ENCODE data around the gene BUB1.
"Not testable (repeated sequence)": the region's sequence is repeated elsewhere in the genome, so short reads cannot be mapped to it uniquely, and the experiment has no call there.

The BUB1 gene

DNA sequence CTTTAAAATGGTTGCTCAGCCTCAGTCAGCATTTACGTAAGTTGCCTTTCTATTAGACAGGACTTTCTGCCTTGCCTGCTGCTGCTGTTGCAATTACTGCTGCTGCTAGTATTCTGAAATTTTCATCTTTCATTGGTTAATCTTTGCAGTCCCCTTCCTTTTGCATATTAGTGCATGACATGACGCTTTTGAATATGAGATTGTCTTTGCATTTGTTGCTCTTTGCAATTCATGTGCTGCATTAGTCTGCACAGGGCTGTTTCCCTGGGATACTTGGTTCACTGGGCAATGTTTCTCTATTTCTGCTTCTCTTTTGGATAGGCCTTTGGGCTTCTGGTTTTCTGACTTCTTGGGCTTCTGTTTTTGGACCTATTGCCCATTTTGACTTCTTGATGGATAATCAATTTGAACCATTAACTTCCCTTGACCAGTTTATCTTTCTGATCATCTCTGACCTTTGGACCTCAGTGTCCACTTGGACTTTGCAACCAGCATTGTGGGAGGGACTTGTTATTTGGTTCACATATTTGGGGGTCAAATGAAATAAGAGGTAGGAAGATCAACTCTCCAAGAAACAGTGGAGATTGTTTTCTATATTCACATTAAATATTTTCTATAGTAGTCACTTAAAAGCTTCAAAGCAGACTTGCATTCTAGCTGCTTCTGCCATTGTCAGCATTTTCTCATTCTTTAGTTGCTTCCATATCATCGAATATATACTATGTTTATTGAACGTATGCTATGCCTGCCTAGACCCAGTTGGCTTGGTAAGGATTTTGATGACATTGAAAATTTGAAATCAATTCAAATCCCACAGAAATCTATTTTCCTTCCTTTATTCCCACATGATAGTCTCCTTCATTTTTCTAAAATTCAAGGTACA, 12.5 kb upstream of the BUB1 start:
- DNase-seq, result no peak

DNA sequence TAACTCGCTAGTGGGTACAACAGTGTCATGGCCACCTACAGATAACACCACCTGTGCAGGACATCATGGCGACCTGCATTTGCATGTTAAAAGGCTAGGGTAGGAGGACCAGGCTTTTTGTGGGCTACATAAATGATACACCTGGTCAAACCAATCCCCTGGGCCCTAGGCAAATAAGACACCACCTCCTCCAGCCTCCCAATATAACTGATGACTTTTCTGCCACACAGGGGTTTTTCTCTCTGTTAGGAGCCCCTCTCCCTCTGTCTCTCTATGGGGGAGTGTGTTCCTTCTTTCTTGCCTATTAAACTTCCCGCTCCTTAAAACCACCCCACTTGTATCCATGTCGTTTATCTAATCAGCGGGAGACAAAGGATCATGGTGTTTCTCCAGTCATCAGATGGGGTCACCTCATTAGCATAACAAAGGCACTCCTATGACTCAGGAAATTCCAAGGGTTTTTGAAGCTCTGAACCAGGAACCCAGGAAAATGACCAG, 10.8 kb upstream of the BUB1 start:
- DNase-seq, result no peak

DNA sequence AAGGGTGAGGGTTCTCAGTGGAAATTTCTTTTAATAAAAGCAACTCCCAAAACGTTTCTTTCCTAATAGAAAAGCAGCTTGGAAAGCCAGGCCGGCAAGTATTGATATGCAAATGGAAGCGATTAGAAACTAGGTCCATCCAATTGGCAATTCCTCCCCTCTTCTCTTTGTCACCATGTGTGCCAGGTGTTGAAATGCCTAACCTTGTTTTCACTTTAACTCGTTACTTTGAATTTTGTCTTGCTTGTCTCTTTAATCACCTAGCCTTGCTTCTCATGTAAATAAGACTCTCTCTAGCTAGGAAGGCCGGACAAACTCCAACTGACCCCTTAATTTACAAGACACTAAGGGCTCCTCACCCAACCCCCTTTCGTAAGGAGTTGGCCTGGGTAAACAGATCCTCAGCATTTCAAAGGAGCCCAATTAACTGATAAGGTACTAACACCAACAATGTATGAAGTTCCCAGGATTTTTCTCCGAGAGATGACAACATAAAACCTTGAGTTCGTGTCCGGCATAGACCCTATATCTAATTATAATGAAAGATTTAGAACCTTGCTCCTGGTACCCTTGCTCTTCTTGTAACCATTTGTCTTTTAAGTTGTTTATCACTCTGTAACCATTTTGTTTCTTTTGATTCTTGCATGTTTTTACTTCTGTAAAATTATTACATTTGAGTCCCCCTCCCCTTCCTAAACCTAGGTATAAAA, 10.1 kb upstream of the BUB1 start:
- DNase-seq, result not testable (repeated sequence)

DNA sequence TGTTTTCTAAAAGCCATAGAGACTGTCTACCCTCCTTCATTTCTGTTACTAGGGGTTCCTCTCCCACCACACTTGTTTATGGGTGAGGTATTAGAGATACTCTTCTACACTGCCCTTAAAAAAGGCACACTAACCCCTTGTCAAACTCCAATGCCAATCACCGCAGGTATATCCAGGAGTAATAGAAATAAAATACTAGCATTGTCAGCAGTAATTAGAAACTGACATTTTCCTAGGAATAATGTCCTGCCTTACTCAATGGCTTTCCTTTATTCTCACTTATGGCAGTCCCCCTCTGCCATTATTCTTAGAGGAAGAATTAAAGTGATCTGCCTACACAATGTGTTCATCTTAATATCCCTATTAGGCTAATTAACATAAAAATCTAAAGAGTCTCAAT, 5.0 kb upstream of the BUB1 start:
- DNase-seq, result no peak

DNA sequence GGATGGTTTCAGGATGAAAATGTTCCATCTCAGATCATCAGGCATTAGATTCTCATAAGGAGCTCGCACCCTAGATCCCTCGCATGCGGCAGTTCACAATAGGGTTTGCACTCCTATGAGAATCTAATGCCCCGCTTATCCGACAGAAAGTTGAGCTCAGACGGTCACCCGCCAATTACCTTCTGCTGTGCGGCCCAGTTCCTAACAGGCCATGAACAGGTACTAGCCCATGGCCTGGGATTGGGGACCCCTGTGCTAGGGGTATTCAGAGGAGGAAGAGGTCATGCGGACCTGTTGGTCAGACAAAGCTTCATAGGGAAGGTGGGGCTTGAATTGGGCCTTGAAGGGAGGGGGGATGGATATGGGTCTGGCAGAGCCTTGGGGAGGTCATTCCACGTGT, 4.4 kb upstream of the BUB1 start:
- no peak for DNase-seq

DNA sequence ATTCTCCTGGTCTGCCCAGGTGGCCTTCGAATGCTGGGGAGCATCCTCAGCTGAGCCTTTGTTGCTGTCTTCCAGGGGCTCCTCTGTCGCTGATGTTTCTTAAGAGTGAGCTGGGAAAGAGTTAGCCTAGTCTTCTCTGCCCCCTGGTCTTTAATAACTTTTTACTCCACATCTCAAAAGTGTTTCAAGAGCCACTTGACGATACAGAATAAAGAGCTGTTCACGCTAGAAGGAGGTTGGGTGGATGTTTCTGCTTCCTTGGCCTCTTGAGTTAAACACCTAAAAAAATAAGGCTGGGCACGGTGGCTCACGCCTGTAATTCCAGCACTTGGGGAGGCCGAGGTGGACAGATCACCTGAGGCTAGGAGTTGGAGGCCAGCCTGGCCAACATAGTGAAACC, 2.8 kb upstream of the BUB1 start:
- no peak for DNase-seq

DNA sequence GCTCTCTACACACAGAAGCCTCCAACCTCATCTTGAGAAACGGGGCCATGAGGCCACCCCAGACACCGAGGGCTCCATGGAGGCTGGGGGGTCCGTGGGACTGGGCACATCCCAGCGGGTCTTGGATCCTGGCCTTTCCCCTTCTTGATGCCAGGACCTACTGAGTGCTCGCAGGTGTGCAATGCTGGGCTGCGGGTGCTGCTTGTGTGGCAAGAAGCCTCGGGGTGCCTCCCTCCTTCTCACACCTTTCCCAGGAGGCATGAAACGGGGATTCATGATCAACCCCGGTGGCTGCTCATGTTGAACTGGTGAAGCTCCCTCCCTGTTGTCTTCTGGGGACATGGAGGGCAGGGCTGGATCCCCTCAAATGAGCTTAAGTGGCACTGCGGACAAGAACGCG, 2.0 kb upstream of the BUB1 start:
- DNase-seq, result no peak

DNA sequence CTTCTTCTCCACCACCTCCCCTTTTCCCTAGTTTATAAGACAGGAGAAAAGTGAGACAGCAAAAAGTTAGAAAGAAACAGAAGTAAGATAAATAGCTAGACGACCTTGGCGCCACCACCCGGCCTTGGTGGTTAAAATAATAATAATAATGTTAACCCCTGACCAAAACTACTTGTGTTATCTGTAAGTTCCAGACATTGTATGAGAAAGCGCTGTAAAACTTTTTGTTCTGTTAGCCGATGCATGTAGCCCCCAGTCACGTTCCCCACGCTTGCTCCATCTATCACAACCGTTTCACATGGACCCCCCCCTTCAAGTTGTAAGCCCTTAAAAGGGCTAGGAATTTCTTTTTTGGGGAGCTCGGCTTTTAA, 1.5 kb upstream of the BUB1 start:
- peak; percentile 89 for DNase-seq

DNA sequence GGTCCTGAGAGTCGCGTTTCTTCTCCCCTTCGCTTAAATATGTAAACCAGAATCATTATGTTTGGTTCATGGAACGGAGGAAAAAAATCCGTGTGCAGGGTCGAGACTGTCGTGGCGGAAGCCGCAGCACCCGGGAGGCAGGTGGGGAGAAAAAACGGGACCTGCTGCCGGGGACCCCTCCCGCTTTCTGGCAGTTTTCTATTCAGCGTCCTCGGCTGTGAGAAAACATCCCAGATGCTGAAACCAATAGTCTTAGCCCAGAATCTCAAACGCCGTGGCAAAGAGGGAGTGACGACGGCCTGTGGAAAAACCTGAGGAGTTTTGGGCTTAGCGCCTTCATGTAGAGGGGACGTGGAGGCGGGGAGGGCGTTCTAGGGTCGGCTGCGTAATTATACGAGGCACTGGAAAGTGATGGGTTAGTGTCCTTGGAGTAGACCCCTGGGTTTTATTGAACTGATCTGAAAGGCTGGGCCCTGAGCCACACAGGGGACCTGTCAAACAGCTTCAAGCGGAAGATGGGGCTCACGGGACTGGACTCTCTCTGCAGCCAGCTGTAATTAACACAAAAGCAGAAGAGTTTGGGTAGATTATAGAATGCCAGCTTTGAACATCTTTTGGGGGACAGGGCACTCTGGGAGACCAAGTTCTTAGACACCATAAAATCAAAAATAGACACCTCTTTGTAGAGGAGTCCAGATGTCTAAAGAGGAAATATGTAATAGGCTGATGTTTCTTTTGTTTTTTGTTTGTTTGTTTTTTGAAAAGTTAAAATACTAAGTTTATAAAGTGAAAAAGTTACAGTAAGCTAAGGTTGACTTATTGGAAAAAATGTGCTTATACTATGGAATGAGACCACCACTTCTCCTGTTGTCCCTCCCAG, 834 bp upstream of the BUB1 start:
- DNase-seq, result peak; percentile 77

DNA sequence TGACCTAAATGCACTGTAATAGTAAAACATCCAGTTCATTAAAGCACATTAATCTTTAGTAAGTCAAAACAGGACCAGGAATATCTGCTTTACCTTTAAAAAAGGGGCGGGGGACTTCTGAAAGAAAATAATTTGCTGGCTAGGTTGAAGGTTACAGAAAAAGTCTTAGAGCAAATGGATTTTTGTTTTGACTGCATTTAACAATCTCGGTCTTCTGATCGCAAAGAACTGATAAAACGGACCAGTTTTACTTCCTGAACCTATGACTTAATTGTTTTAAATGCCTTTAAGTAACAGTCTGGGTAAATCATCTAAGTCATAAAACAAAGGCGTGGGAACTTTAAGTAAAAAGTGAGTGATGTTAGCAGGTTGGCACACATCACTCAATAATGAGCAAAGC, 783 bp downstream of the BUB1 start:
- peak; percentile 41 for DNase-seq

DNA sequence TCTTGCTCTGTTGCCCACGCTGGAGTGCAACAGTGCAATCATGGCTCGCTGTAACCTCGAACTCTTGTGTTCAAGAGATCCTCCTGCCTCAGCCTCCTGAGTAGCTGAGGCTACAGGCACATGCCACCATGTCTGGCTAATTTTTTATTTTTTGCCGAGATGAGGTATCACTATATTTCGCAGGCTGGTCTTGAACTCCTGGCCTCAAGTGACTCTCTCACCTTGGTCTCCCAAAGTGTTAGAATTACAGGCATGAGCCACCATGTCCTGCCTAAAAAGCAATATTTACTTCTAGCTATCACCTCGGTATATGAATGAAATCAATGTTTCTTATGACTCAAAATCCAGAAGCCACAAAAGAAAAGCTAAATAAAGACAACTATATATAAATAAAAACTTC, 2.2 kb downstream of the BUB1 start:
- no peak for DNase-seq

DNA sequence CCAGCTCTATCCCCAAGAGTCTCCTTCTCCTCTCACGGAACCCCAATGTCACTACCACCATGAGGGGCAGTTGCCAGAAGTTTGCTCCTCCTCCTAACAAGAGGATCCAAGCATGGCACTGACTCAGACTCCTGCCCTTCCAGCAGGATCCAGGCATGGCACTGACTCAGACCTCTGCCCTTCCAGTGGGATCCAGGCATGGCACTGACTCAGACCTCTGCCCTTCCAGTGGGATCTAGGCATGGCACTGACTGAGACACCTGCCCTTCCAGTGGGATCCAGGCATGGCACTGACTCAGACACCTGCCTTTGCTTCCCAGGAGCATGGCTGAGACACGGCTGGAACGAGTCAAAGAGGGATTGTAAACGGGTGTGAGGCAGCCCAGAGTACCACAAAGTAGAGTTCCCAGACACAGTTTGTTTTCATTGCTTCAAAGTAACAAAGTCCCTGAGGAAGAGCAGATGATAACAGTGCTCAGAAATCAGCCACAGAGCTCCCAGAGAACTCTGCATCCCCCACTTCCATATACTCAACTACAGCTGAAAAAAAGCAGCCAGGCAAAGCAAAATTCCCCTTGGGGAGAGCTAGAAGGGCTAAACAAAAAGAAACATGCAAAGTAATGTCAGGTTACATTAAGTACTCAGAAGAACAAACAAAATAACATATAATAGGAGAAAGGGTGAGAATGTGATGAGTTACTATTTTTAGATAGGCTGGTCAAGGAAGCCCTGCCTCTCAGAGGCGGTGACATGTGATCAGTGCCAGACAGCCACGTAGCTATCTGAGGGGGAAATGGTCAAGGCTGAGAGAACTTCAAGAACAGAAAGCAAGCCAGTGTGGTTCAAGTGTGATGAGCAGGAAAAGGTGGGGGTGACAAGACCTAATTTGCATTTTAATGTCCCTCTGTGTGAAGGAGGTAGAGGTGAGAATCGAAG, 3.0 kb downstream of the BUB1 start:
- peak; percentile 56 for DNase-seq

DNA sequence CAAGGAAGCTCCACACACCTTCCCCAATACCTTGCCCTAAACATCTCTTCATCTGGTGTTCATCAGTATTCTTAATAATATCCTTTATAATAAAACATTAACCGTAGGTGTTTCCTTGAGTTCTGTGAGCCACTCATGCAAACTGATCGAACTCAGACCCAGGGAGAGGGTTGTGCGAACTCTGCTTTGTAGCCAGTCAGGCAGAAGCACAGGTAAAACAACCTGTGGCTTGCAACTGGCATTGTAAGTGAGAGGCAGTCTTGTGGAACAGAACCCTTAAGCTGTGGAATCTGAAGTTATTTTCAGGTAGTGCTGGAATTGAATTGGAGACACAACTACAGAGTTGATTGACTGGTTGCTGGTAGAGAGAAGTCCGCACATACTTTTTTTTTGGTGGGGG, 4.7 kb downstream of the BUB1 start:
- DNase-seq, result no peak

DNA sequence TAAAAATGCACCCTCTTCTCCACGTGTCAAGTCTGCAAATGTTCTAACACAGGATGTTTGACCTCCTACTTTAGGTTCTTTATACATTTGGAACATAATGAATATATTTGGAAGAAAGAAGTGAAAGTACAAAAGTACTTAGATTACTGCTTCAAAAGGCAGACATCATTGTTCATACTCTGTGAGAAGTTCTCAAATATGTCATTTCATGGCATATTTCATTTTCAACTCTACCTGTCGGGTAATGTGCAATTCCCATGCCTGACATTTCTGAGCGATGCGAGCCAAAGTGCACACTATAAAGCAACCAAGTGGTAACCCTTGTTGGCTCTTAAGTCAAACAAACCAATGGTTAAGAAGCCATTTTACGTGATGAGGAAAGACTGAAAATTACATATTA, 7.0 kb downstream of the BUB1 start:
- DNase-seq, result no peak

DNA sequence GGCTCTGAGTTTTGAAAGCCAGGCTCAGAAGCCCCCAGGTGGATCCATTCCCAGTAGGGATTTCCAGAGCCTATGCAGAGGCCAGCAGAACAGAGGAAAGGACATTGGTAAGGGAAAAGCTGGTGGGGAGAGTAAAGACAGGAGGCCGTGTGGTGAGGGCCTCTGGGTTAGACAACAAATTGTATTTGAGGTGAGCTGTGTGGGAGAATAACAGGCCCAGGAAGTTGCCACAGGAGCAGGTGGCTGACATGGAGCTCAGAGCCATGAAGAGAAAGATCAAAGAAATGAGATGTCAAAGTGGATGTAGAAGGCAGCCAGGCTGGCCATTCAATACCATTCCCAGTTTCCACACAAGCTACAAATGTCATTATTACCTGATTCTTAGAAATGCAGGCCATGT, 8.8 kb downstream of the BUB1 start:
- no peak for DNase-seq

DNA sequence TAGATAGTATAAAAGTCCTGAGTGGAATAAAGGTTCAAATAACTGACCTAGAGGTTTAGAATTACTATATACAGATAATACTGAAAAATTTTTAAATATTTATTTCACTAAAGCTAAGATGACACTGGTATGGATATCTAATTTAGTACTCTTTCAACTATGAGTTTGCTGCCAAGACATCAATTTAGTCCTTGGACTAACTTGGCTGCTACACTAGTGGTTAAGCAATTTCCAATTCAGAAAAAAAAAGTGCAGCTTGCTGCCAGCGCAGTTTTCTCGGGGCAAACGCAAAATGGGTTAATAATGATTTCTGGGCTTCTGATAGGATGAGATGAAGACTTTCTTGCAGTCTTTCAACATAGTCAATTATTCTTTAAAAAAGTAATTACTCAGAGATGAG, 10.8 kb downstream of the BUB1 start:
- DNase-seq, result no peak

DNA sequence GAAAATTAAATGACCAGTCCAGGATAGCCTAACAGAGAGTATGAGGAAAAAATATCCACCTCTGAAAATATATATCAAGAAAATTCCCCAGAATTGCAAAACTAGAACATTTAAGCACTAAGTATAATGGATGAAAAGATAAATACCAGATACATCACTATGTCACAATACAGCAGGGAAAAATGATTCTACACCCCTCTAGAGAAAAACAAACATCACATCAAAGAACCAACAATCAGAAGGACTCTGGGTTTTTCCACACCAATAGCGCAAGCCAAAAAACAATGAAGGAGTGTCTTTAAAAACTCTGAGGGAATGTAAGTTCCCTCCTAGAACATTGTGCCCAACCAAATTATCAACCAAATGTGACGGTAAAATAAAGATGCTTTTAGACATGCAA, 13.7 kb downstream of the BUB1 start:
- no peak for DNase-seq

DNA sequence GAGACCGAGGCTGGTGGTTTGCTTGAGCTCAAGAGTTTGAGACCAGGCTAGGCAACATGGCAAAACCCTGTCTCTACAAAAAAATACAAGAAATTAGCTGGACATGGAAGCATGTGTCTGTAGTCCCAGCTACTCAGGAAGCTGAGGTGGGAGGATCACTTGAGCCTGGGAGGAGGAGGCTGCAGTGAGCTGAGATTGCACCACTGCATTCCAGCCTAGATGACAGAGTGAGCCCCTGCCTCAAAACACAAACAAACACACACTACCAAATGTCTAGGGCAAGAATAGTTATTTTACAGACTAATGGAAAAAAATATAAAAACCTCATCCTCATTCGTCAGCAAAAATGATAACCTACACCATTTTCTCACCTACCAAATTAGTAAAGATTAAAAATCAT, 15.3 kb downstream of the BUB1 start:
- DNase-seq, result no peak

DNA sequence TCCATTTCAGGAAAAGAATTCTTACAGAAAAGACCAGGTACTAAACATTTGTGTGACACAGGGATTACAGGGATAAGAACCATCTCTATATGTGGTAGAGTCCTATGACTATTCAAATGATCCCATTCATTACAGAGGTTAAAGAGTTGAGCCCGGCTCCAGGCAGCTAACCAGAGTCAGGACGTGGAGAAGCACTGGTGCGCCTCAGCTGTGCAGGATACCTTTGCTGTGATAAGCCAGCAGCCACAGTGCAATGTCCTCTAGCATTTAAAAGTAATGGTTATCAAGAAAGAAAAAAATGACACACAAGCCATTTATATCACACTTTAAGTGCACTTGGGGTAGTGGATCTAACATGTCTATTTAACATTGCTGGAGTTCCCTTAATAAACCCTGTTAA, 17.3 kb downstream of the BUB1 start:
- no peak for DNase-seq

DNA sequence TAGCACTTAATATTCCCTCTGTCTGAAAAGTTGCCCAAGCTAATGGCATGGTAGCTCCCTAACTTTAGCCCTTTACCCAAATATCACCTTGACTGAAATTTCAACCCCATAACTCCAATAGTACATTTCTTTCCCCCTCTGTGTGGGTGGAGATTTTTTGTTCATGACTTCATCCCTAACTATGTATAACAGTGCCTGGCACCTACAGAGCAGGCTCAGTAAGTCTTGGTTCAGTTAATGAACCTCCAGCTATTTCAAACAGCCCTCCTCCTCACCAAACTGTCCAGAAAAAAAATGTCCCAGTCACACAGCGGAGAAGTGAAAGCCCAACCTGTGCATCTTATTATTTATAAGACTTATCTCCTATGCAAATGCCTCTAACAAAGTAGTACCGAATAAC, 18.6 kb downstream of the BUB1 start:
- no peak for DNase-seq

DNA sequence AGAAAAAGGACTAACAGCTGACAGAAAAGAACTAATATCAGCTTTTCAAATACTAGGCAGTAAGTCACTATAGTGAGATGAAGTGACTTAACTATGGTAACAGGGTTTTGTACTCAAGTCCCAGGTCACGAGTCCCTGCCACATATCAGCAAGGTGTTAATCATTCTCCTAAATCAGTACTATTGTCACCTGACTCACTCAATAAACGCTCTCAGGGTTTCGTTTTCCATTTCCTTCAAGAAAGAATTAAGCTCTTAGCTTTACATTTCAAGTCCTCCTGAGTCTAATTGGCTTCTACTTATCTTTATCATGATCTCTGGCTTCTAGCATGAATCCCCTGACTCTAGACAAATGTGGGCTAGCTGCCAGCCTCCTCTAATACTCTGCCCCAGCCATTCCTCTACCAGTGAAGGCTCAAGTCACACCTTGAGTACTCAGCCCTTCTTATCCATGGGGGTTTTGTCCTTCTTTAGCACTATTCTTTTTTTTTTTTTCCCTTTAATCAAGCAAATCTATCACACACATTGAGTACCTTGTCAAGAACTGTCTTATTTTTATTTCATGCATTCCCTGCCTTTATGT, 20.0 kb downstream of the BUB1 start:
- no peak for DNase-seq

DNA sequence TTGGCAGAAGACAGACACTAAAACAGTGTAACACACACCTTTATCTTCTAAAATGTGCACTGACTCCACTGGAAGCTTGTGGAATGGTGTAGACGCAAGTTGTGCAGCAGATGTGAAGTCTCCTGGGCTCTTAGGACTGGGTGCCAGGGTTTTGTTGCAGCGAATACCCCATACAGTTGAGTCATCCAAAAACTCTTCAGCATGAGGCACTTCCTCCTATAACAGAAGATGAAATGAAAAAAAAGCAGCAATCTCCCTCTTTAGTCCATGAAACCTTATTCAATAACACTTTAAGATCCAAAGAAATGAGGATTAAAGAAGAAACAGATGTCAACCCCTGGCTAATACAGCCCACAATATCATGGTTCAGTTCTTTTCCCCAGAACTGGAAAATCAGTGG, 22.2 kb downstream of the BUB1 start:
- no peak for DNase-seq
